GM12873 (cell line): ENCODE results near the gene CAPN5.

Source experiments
- CTCF ChIP-seq: IDR thresholded peaks from 2 replicates; pipeline ENCODE4 v1.5.1; 2012; ENCODE audit warnings: low read depth, mild to moderate bottlenecking, moderate library complexity, low read length, control low read depth; ENCODE audit not compliant: insufficient read depth; ENCODE audit errors: missing control alignments

The CAPN5 gene

GRCh38 chr11:77136074-77136473 lies 69.3 kb downstream of the CAPN5 start:
- no peak for TF ChIP-seq CTCF

GRCh38 chr11:77136784-77137420 lies 70.1 kb downstream of the CAPN5 start:
- TF ChIP-seq CTCF, result no peak

GRCh38 chr11:77137421-77137820 lies 70.7 kb downstream of the CAPN5 start:
- no peak for TF ChIP-seq CTCF

- TF ChIP-seq CTCF, result no peak
Measured at GRCh38 chr11:77138106-77138649, 71.4 kb downstream of the CAPN5 start.

GRCh38 chr11:77139201-77139600 lies 72.4 kb downstream of the CAPN5 start:
- TF ChIP-seq CTCF, result no peak

GRCh38 chr11:77140231-77140851 lies 73.6 kb downstream of the CAPN5 start:
- no peak for TF ChIP-seq CTCF

GRCh38 chr11:77141034-77141433 lies 74.3 kb downstream of the CAPN5 start:
- TF ChIP-seq CTCF, result no peak
